Uterus (tissue), 4 donors: Measurements from ENCODE around the gene CLHC1. TPM values are rescaled to one million over a fixed set of nuclear protein-coding genes. Genes with fewer than 3 reads are reported as not detected.
A peak's percentile ranks its signal among the peaks of the same experiment; 100 is the strongest.
"Not testable (repeated sequence)": the region's sequence is repeated elsewhere in the genome, so short reads cannot be mapped to it uniquely, and the experiment has no call there.

Experiments used
- DNase-seq, 2 donors: peaks; one replicate each; pipeline ENCODE4 v3.0.0-alpha.2; 2019 to 2020
- H3K27ac ChIP-seq, 2 donors: fragments of 200-600 bp; sonication (generic); 1 replicate in 1 of 2; 2 replicates in 1 of 2; pipeline ENCODE4 v1.5.1; 2016 to 2018
- H3K27me3 ChIP-seq, 2 donors: fragments of 200-600 bp; sonication (generic); one replicate each; pipeline ENCODE4 v1.5.1; 2018 to 2019; ENCODE audit warnings: control low read depth in 1 of 2
- H3K36me3 ChIP-seq, 2 donors: fragments of 200-600 bp; sonication (generic); one replicate each; pipeline ENCODE4 v1.5.1; 2019; ENCODE audit warnings: control low read depth in 1 of 2
- H3K4me1 ChIP-seq, 2 donors: fragments of 200-600 bp; sonication (generic); one replicate each; pipeline ENCODE4 v1.5.1; 2018 to 2019; ENCODE audit warnings: control low read depth in 1 of 2
- H3K4me3 ChIP-seq, 2 donors: fragments of 200-600 bp; sonication (generic); 1 replicate in 1 of 2; 2 replicates in 1 of 2; pipeline ENCODE4 v1.5.1; 2018 to 2019; ENCODE audit warnings: mild to moderate bottlenecking in 1 of 2
- H3K9me3 ChIP-seq, 2 donors: fragments of 200-600 bp; sonication (generic); one replicate each; pipeline ENCODE4 v1.5.1; 2019; ENCODE audit warnings: control low read depth in 1 of 2
- CTCF ChIP-seq, 4 experiments: fragments of 200-600 bp in 2 of 4; fragments of 450-650 bp in 2 of 4; sonication (generic) in 2 of 4; IDR thresholded peaks; one replicate each; pipeline ENCODE4 v1.5.1; 2016 to 2019; ENCODE audit warnings: antibody characterized with exemption in 4 of 4, mild to moderate bottlenecking in 2 of 4, moderate library complexity in 1 of 4
- POLR2A ChIP-seq, 2 donors: fragments of 450-650 bp; IDR thresholded peaks; one replicate each; pipeline ENCODE4 v1.6.1; 2016; ENCODE audit warnings: antibody characterized with exemption in 2 of 2, mild to moderate bottlenecking in 1 of 2, moderate library complexity in 1 of 2
- intact Hi-C: fragments of 100-400 bp; cut with DNase I; formaldehyde crosslinking; loops from one replicate; pipeline ENCODE4 v1.15.1; 2023; ENCODE audit warnings: low total_unique reads
- total RNA-seq, 4 donors: library from RNA; depleted of rRNA in 3 of 4; stranded (reverse); fragments of >200 nt in 3 of 4; gene quantifications; one replicate each; pipeline versions ENCODE4 v1.1.0 to v1.2.4, GENCODE V29; 2014 to 2023
- donor health status: DM: yes; HTN: yes; CAD: no.

Gene CLHC1
- 10 to 100 TPM in 2 of 4 donors, 1 to 10 TPM in 1, under 1 TPM in 1; 0.51 to 52.7 (median 13.2) TPM for total RNA-seq

GRCh38 chr2:55232084-55232862 lies at the start of gene CLHC1, which contains the start of gene RPS27A:
Gene CLHC1 (minus strand): TSS chr2:55232293. CDS start chr2:55222411, 9,882 bp downstream.
Gene RPS27A (plus strand): TSS chr2:55232688. CDS start chr2:55232825, 137 bp downstream.
- H3K27ac ChIP-seq, result peak within 1 kb of the TSS; percentile 97
- no peaks in the 10 kb centered on the region for H3K9me3 ChIP-seq
- H3K36me3 ChIP-seq, result no peaks in the 10 kb centered on the region
- peak in 2 of 4 experiments; percentile 7 to 13 for TF ChIP-seq CTCF (IDR thresholded peaks at IDR 0.05)
- peak; percentile 81 to 87 for TF ChIP-seq POLR2A (IDR thresholded peaks at IDR 0.05)
- peak within 1 kb of the TSS; percentile 80 to 96 for H3K4me3 ChIP-seq
- intact Hi-C loops, result no loop called here
- H3K4me1 ChIP-seq, result peaks cover 4 to 5% of the 10 kb centered on the region in 2 donors
- no peaks in the 10 kb centered on the region for H3K27me3 ChIP-seq
- peak; percentile 88 to 94 for DNase-seq

- H3K27me3 ChIP-seq, H3K9me3 ChIP-seq, intact Hi-C loops, H3K4me1 ChIP-seq, DNase-seq, H3K4me3 ChIP-seq, H3K36me3 ChIP-seq: not testable (repeated sequence)
- H3K27ac ChIP-seq, result peak overlapping the region in 1 of 2 donors; percentile 92
These were observed 48.9 kb upstream of the CLHC1 start for GRCh38 chr2:55280851-55281546.

GRCh38 chr2:55279859-55280424 lies 47.8 kb upstream of the CLHC1 start:
- H3K9me3 ChIP-seq, H3K36me3 ChIP-seq, H3K4me3 ChIP-seq, DNase-seq, intact Hi-C loops, H3K27ac ChIP-seq, H3K4me1 ChIP-seq, H3K27me3 ChIP-seq: not testable (repeated sequence)

- H3K9me3 ChIP-seq, DNase-seq, H3K27me3 ChIP-seq, H3K4me3 ChIP-seq, H3K36me3 ChIP-seq, H3K4me1 ChIP-seq, H3K27ac ChIP-seq, intact Hi-C loops: not testable (repeated sequence)
These were observed 47.2 kb upstream of the CLHC1 start for GRCh38 chr2:55279214-55279835.

- intact Hi-C loops, result no loop called here
- no peak for TF ChIP-seq CTCF (IDR thresholded peaks at IDR 0.05)
- TF ChIP-seq POLR2A (IDR thresholded peaks at IDR 0.05), result no peak
These were observed 45.2 kb upstream of the CLHC1 start for GRCh38 chr2:55277310-55277709.

GRCh38 chr2:55274346-55274745 lies 42.3 kb upstream of the CLHC1 start:
- DNase-seq, H3K4me3 ChIP-seq, H3K36me3 ChIP-seq, intact Hi-C loops, H3K9me3 ChIP-seq, H3K27me3 ChIP-seq, H3K4me1 ChIP-seq, H3K27ac ChIP-seq: not testable (repeated sequence)

More at GRCh38 chr2:55277310-55277709, 45.2 kb upstream of the CLHC1 start:
- Histone ChIP-seq H3K27me3 (no peaks in the 10 kb centered on the region), H3K4me1 (no peaks in the 10 kb centered on the region), H3K9me3 (no peaks in the 10 kb centered on the region), H3K27ac (no peak overlapping the region), H3K4me3 (no peak overlapping the region), H3K36me3 (no peaks in the 10 kb centered on the region)
- no peak for DNase-seq
